ENCODE data around the gene LCN1. TPM values are rescaled to one million over a fixed set of nuclear protein-coding genes. Genes with fewer than 3 reads are reported as not detected.

LCN1 gene
- total and polyA plus RNA-seq, 2 experiments from 2014 or later = 0.27 TPM; not detected in 1

- Histone ChIP-seq H3K4me3 (peak overlapping the region; percentile 65; the same call in 1 of the 2 replicates), H3F3A (replicated peaks; ENCODE audit: low read depth) (peaks cover 12% of the 10 kb centered on the region; the same call in 1 of the 2 replicates), H3K4me2 (peak overlapping the region; percentile 70; the same call in 1 of the 2 replicates), H3K9me2 (ENCODE audit: insufficient read depth) (no peaks in the 10 kb centered on the region), H3K36me3 (ENCODE audit: insufficient read depth) (no peaks in the 10 kb centered on the region), H3K79me2 (replicated peaks; ENCODE audit: insufficient read depth) (peaks cover 31% of the 10 kb centered on the region), H2AFZ (no peak overlapping the region), H3K27ac (ENCODE audit: low read depth) (no peak overlapping the region), H3K4me1 (ENCODE audit: insufficient read depth) (peaks cover 10% of the 10 kb centered on the region), H3K27me3 (ENCODE audit: insufficient read depth) (no peaks in the 10 kb centered on the region), H4K20me1 (replicated peaks; ENCODE audit: insufficient read depth) (peaks cover 7% of the 10 kb centered on the region; the same call in 1 of the 2 replicates)
- Mint-ChIP-seq H3K9me3 (no peaks in the 10 kb centered on the region), H3K4me1 (peaks cover 9% of the 10 kb centered on the region), H3K36me3 (ENCODE audit: low read depth) (peaks cover 2% of the 10 kb centered on the region; the same call in 1 of the 3 replicates), H3K27ac (no peak overlapping the region), H3K27me3 (ENCODE audit: insufficient read depth, low read depth, poor library complexity) (peaks cover 9% of the 10 kb centered on the region), H3K4me3 (peak overlapping the region; percentile 81)
- TF ChIP-seq ZNF462 (CRISPR knock-in tag; IDR thresholded peaks at IDR 0.05) (no peak), STAT1 (IDR thresholded peaks at IDR 0.05; ENCODE audit: unreplicated experiment) (no peak), POLR2AphosphoS5 (IDR thresholded peaks at IDR 0.05; ENCODE audit: low read depth) (no peak), JUNB (IDR thresholded peaks at IDR 0.05; ENCODE audit: unreplicated experiment) (no peak), REST (IDR thresholded peaks at IDR 0.05; ENCODE audit: unreplicated experiment) (no peak), CREB1 (CRISPR knock-in tag; IDR thresholded peaks at IDR 0.05; ENCODE audit: low read depth) (no peak), EZH2phosphoT487 (IDR thresholded peaks at IDR 0.05; ENCODE audit: unreplicated experiment) (no peak), EZH2 (IDR thresholded peaks at IDR 0.05; ENCODE audit: low read depth, unreplicated experiment) (no peak), NANOG (IDR thresholded peaks at IDR 0.05; ENCODE audit: borderline replicate concordance) (no peak), ZNF114 (CRISPR knock-in tag; IDR thresholded peaks at IDR 0.05) (no peak), ZNF331 (CRISPR knock-in tag; IDR thresholded peaks at IDR 0.05; ENCODE audit: low read depth) (no peak)
- TF ChIP-seq, protein P1, sequence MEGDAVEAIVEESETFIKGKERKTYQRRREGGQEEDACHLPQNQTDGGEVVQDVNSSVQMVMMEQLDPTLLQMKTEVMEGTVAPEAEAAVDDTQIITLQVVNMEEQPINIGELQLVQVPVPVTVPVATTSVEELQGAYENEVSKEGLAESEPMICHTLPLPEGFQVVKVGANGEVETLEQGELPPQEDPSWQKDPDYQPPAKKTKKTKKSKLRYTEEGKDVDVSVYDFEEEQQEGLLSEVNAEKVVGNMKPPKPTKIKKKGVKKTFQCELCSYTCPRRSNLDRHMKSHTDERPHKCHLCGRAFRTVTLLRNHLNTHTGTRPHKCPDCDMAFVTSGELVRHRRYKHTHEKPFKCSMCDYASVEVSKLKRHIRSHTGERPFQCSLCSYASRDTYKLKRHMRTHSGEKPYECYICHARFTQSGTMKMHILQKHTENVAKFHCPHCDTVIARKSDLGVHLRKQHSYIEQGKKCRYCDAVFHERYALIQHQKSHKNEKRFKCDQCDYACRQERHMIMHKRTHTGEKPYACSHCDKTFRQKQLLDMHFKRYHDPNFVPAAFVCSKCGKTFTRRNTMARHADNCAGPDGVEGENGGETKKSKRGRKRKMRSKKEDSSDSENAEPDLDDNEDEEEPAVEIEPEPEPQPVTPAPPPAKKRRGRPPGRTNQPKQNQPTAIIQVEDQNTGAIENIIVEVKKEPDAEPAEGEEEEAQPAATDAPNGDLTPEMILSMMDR (conservative IDR thresholded peaks at IDR 0.05; ENCODE audit: low read depth in 2 of 2) = no peak
- TF ChIP-seq, protein P2, sequence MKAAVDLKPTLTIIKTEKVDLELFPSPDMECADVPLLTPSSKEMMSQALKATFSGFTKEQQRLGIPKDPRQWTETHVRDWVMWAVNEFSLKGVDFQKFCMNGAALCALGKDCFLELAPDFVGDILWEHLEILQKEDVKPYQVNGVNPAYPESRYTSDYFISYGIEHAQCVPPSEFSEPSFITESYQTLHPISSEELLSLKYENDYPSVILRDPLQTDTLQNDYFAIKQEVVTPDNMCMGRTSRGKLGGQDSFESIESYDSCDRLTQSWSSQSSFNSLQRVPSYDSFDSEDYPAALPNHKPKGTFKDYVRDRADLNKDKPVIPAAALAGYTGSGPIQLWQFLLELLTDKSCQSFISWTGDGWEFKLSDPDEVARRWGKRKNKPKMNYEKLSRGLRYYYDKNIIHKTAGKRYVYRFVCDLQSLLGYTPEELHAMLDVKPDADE (IDR thresholded peaks at IDR 0.05) = no peak
- no peak for ATAC-seq
- DNase-seq (ENCODE audit: low spot score) = no peak
Observed at GRCh38 chr9:135478191-135478590, 43.0 kb upstream of the LCN1 start.

All from GM23338 (cell line).